ENCODE measurements around the gene TOMM34. TPM values are rescaled to one million over a fixed set of nuclear protein-coding genes. Genes with fewer than 3 reads are reported as not detected.

The TOMM34 gene
- total and polyA plus RNA-seq, 9 of the 15 experiments (the other 6 are each of a cell fraction or from before 2014, with no cell fraction given): 18.1 to 69.4 (median 41.7) TPM

GRCh38 chr20:44960103-44960852 is at the start of gene TOMM34 (continued):
- TF ChIP-seq NFYB (IDR thresholded peaks at IDR 0.05; ENCODE audit: extremely low read depth, insufficient read length) (peak; percentile 8), E2F8 (IDR thresholded peaks at IDR 0.05; ENCODE audit: low read depth, partially characterized antibody) (no peak), ZBTB12 (CRISPR knock-in tag; IDR thresholded peaks at IDR 0.05) (no peak), TSHZ1 (CRISPR knock-in tag; IDR thresholded peaks at IDR 0.05) (no peak), PTTG1 (tag; IDR thresholded peaks at IDR 0.05; ENCODE audit: low read depth) (no peak), ZC3H8 (IDR thresholded peaks at IDR 0.05) (no peak), MYC (IDR thresholded peaks at IDR 0.05; ENCODE audit: low read depth, low read length) (peak; percentile 96), MYC (CRISPR knock-in tag; IDR thresholded peaks at IDR 0.05; ENCODE audit: borderline replicate concordance, low read depth) (no peak), PRDM10 (IDR thresholded peaks at IDR 0.05; ENCODE audit: partially characterized antibody) (peak; percentile 44), GMEB1 (CRISPR knock-in tag; IDR thresholded peaks at IDR 0.05) (no peak), CREBBP (IDR thresholded peaks at IDR 0.05; ENCODE audit: low read depth, low read length) (no peak)
